ENCODE results near the gene SGTA.

The SGTA gene

GRCh38 chr19:2739602-2740313 is 43.3 kb downstream of the SGTA start, which contains the start of gene SLC39A3 (continued):
- TF ChIP-seq REST (tag by site-specific recombination; IDR thresholded peaks at IDR 0.05) (peak; percentile 100), ZNF777 (tag by site-specific recombination; IDR thresholded peaks at IDR 0.05; ENCODE audit: borderline replicate concordance) (peak; percentile 28; the same call in 1 of the 2 replicates), GLI4 (tag by site-specific recombination; IDR thresholded peaks at IDR 0.05) (0 out of 2 replicates have a peak, but pooled peaks have one; percentile 46), ZNF654 (tag by site-specific recombination; IDR thresholded peaks at IDR 0.05; ENCODE audit: low read depth) (peak; percentile 16; the same call in 1 of the 2 replicates), ZNF366 (tag by site-specific recombination; conservative IDR thresholded peaks at IDR 0.05) (no peak), ZNF10 (tag by site-specific recombination; IDR thresholded peaks at IDR 0.05) (0 out of 2 replicates have a peak, but pooled peaks have one; percentile 40), ZSCAN16 (tag by site-specific recombination; IDR thresholded peaks at IDR 0.05) (no peak), ATF2 (tag by site-specific recombination; IDR thresholded peaks at IDR 0.05; ENCODE audit: low read depth) (no peak), ZNF639 (tag by site-specific recombination; IDR thresholded peaks at IDR 0.05) (peak; percentile 96), ZSCAN4 (tag by site-specific recombination; IDR thresholded peaks at IDR 0.05) (no peak; the same call in 1 of the 2 replicates), ZNF621 (tag by site-specific recombination; IDR thresholded peaks at IDR 0.05) (no peak), ZNF521 (tag by site-specific recombination; IDR thresholded peaks at IDR 0.05) (no peak), HOXD13 (CRISPR knock-in tag; IDR thresholded peaks at IDR 0.05; ENCODE audit: borderline replicate concordance) (no peak), EGR2 (tag by site-specific recombination; IDR thresholded peaks at IDR 0.05; ENCODE audit: low read depth) (no peak), ZNF140 (tag by site-specific recombination; IDR thresholded peaks at IDR 0.05) (no peak), BCL11B (tag by site-specific recombination; IDR thresholded peaks at IDR 0.05; ENCODE audit: low read depth) (no peak), ZNF560 (tag by site-specific recombination; IDR thresholded peaks at IDR 0.05; ENCODE audit: borderline replicate concordance) (no peak), ZNF155 (tag by site-specific recombination; IDR thresholded peaks at IDR 0.05) (no peak), ZNF280D (tag by site-specific recombination; IDR thresholded peaks at IDR 0.05) (peak; percentile 37; the same call in 1 of the 2 replicates), ZNF529 (tag by site-specific recombination; IDR thresholded peaks at IDR 0.05; ENCODE audit: insufficient replicate concordance) (no peak), KLF9 (tag by site-specific recombination; IDR thresholded peaks at IDR 0.05; ENCODE audit: low read depth) (no peak), ZNF133 (tag by site-specific recombination; IDR thresholded peaks at IDR 0.05) (no peak), GLI2 (tag by site-specific recombination; IDR thresholded peaks at IDR 0.05; ENCODE audit: borderline replicate concordance, low read depth) (no peak), TSHZ1 (tag by site-specific recombination; IDR thresholded peaks at IDR 0.05; ENCODE audit: borderline replicate concordance) (0 out of 2 replicates have a peak, but pooled peaks have one; percentile 33)
